Prostate gland (tissue), 2 donors: ENCODE measurements around the gene CDHR2. TPM values are rescaled to one million over a fixed set of nuclear protein-coding genes. Genes with fewer than 3 reads are reported as not detected.

Experiments used
- DNase-seq: peaks from one replicate; pipeline ENCODE4 v3.0.0-alpha.2; 2019; ENCODE audit warnings: low spot score
- H3K27ac ChIP-seq, 2 donors: fragments of 200-600 bp; sonication (generic); 2 replicates each; pipeline ENCODE4 v1.5.1; 2017 to 2019
- H3K27me3 ChIP-seq: fragments of 200-600 bp; sonication (generic); replicated peaks from 2 replicates; pipeline ENCODE4 v1.5.1; 2019; ENCODE audit not compliant: insufficient read depth
- H3K36me3 ChIP-seq, 2 donors: fragments of 200-600 bp; sonication (generic); 1 replicate in 1 of 2; 2 replicates in 1 of 2; pipeline versions ENCODE4 v1.5.1 to v1.8.1; 2017 to 2019
- H3K4me1 ChIP-seq: fragments of 200-600 bp; sonication (generic); replicated peaks from 2 replicates; pipeline ENCODE4 v1.5.1; 2019
- H3K4me3 ChIP-seq, 2 donors: fragments of 200-600 bp; sonication (generic); 2 replicates each; pipeline ENCODE4 v1.5.1; 2017 to 2019
- H3K9me3 ChIP-seq: fragments of 200-600 bp; sonication (generic); 2 replicates; pipeline ENCODE4 v1.5.1; 2017
- POLR2A ChIP-seq: fragments of 450-650 bp; IDR thresholded peaks from one replicate; pipeline ENCODE4 v1.6.1; 2016; ENCODE audit warnings: antibody characterized with exemption, mild to moderate bottlenecking
- POLR2AphosphoS5 ChIP-seq: sonication (generic); formaldehyde crosslinking; IDR thresholded peaks from one replicate; pipeline ENCODE4 v1.6.1; 2017; ENCODE audit warnings: antibody characterized with exemption
- WGBS: methylation state at CpG from one replicate; pipeline ENCODE4 v1.1.5; 2018; 5-methylcytosine and 5-hydroxymethylcytosine counted together
- intact Hi-C: fragments of 100-400 bp; cut with DNase I; formaldehyde crosslinking; loops from one replicate; pipeline ENCODE4 v1.14.2; 2022
- total RNA-seq, 2 donors: library from RNA; depleted of rRNA; stranded (reverse); fragments of >200 nt; gene quantifications; one replicate each; pipeline ENCODE4 v1.1.0, GENCODE V29; 2016
- TF ChIP-seq, protein P1 (sequence below), 4 experiments: fragments of 200-600 bp in 2 of 4; fragments of 450-650 bp in 2 of 4; sonication (generic) in 2 of 4; IDR thresholded peaks; 1 replicate in 3 of 4; 2 replicates in 1 of 4; pipeline ENCODE4 v1.5.1; 2016 to 2019; ENCODE audit warnings: antibody characterized with exemption in 4 of 4, mild to moderate bottlenecking in 2 of 4, moderate library complexity in 2 of 4

CDHR2 gene
- total RNA-seq, 2 donors from 2014 or later = 1.1 TPM; not detected in 1

- Histone ChIP-seq H3K27ac (no peak overlapping the region), H3K36me3 (no peaks in the 10 kb centered on the region), H3K27me3 (peaks cover 11% of the 10 kb centered on the region), H3K4me3 (no peak overlapping the region), H3K4me1 (no peaks in the 10 kb centered on the region), H3K9me3 (no peaks in the 10 kb centered on the region)
- TF ChIP-seq POLR2A (no peak), POLR2AphosphoS5 (no peak)
- DNase-seq = no peak
- intact Hi-C loops = no loop called here
- 51% methylated on average over 8 of the region's 8 CpGs for WGBS
Observed at GRCh38 chr5:176614805-176615478, 65.8 kb downstream of the CDHR2 start.

DNA sequence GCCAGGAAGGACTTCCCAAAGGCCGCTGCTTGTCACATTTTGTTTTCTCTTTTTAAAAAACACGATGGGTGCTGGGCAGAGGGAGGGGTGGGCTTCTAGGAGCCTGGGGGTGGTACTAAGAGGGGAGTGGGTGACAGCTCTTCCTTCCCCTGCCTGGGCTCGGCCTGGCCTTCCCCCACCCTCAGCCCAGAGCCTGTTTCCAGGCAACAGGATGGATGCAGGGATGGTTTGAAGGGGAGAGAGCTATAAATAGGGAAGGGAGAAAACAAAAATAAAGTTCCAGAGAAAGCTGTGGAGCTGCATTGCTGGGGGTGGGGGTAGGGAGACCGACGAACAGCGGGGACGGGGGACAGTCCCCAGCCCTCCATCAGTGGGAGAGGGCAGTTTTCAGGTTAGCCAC is 67.4 kb downstream of the CDHR2 start:
- TF ChIP-seq, protein P1, sequence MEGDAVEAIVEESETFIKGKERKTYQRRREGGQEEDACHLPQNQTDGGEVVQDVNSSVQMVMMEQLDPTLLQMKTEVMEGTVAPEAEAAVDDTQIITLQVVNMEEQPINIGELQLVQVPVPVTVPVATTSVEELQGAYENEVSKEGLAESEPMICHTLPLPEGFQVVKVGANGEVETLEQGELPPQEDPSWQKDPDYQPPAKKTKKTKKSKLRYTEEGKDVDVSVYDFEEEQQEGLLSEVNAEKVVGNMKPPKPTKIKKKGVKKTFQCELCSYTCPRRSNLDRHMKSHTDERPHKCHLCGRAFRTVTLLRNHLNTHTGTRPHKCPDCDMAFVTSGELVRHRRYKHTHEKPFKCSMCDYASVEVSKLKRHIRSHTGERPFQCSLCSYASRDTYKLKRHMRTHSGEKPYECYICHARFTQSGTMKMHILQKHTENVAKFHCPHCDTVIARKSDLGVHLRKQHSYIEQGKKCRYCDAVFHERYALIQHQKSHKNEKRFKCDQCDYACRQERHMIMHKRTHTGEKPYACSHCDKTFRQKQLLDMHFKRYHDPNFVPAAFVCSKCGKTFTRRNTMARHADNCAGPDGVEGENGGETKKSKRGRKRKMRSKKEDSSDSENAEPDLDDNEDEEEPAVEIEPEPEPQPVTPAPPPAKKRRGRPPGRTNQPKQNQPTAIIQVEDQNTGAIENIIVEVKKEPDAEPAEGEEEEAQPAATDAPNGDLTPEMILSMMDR (IDR thresholded peaks at IDR 0.05) = no peak
- TF ChIP-seq POLR2A = no peak
- no peak for TF ChIP-seq POLR2AphosphoS5
- H3K27ac ChIP-seq = no peak overlapping the region
- H3K27me3 ChIP-seq = peaks cover 24% of the 10 kb centered on the region
- no peak overlapping the region for H3K4me3 ChIP-seq
- no peaks in the 10 kb centered on the region for H3K9me3 ChIP-seq
- H3K4me1 ChIP-seq = no peaks in the 10 kb centered on the region
- H3K36me3 ChIP-seq = no peaks in the 10 kb centered on the region
- DNase-seq = no peak
- WGBS = 64% methylated on average over 7 of the region's 7 CpGs
- intact Hi-C loops = no loop called here

- Histone ChIP-seq H3K36me3 (no peaks in the 10 kb centered on the region), H3K9me3 (no peaks in the 10 kb centered on the region), H3K27me3 (peaks cover 28% of the 10 kb centered on the region), H3K4me3 (no peak overlapping the region), H3K4me1 (no peaks in the 10 kb centered on the region), H3K27ac (no peak overlapping the region)
- WGBS = 33% methylated on average over 19 of the region's 19 CpGs
- TF ChIP-seq, protein P1 (IDR thresholded peaks at IDR 0.05) = no peak
- TF ChIP-seq POLR2A = no peak
- TF ChIP-seq POLR2AphosphoS5 = no peak
- DNase-seq = no peak
- intact Hi-C loops = no loop called here
Observed at GRCh38 chr5:176618783-176619182, 69.6 kb downstream of the CDHR2 start.

- peaks cover 28% of the 10 kb centered on the region for H3K27me3 ChIP-seq
- H3K4me3 ChIP-seq = no peak overlapping the region
- 5% methylated on average over 20 of the region's 31 CpGs for WGBS
Observed at GRCh38 chr5:176619203-176619568, 70.0 kb downstream of the CDHR2 start.

DNA sequence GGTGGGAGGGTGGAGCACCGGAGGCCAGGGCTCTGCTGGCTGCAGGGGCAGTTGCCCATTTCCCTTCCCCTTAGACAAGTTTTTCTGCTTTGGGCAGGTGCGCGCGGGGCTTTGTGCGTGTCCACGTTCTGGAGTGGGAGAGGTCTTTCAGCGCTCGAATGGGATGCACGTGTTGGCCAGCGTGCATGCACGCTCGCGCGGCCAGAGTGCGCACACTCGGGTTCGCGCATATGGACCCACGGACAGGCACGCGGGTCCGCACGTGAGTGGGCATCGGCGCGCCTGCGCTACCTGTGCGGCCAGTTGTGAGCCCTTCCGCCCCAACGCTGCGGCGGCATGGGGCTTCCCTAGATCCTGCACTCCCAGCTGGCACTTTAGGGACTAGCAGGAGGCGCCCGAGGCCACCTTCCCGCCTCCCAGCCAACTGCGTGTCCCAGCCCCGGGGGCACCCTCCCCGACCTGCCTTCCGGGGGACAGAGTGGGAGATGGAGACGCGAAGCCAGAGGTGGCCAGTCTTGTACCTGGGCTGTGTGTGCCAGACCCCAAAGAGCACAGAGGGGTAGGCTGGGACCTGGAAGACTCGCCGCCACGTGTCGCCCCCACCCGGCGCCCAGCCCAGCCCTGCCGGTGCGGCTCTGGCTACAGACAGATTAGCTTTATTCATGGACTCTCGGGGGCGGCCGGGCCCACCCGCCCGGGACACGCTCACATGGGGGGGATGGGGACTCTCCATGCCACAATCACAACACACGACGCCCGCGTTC is 70.6 kb downstream of the CDHR2 start:
- Histone ChIP-seq H3K9me3 (no peaks in the 10 kb centered on the region), H3K4me3 (no peak overlapping the region), H3K4me1 (no peaks in the 10 kb centered on the region), H3K36me3 (no peaks in the 10 kb centered on the region), H3K27me3 (peaks cover 28% of the 10 kb centered on the region), H3K27ac (no peak overlapping the region)
- WGBS = 9% methylated on average over 52 of the region's 59 CpGs
- DNase-seq = no peak
- no peak for TF ChIP-seq POLR2A
- TF ChIP-seq, protein P1 (IDR thresholded peaks at IDR 0.05) = no peak
- TF ChIP-seq POLR2AphosphoS5 = no peak
- intact Hi-C loops = no loop called here

More at GRCh38 chr5:176619203-176619568, 70.0 kb downstream of the CDHR2 start:
- H3K27ac ChIP-seq = no peak overlapping the region
- TF ChIP-seq POLR2AphosphoS5 = no peak
- no peaks in the 10 kb centered on the region for H3K9me3 ChIP-seq
- intact Hi-C loops = no loop called here
- no peaks in the 10 kb centered on the region for H3K4me1 ChIP-seq
- no peak for DNase-seq
- H3K36me3 ChIP-seq = no peaks in the 10 kb centered on the region
